Measurements from ENCODE around the gene DRG2. TPM values are rescaled to one million over a fixed set of nuclear protein-coding genes. Genes with fewer than 3 reads are reported as not detected.

The DRG2 gene
- polyA plus RNA-seq, 2 of the 4 experiments (the other 2 are of a cell fraction), result 41.9 to 48.3 TPM

DNA sequence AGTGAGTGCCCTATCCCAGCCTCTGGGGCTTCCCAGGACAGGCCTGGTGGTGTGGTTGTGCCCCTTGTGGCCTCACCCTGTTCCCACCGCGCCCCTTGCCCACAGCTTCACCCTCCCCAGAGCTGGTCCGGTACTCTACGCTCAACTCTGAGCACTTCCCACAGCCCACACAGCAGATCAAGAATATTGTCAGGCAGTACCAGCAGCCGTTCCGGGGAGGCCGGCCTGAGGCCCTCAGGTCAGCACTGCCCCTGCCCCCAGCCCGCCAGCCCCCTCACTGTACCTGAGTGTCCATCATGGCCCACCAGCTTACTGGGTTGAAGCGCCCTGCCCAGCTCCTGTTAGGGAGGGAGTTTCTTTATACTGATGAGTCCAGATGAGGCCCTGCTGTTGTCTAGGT, 63.5 kb downstream of the DRG2 start:
- H3K27ac ChIP-seq, result no peak overlapping the region
- POLR2A ChIA-PET, result no interaction called here
- no peak overlapping the region for H3K4me3 ChIP-seq
- H3K9me3 ChIP-seq, result no peaks in the 10 kb centered on the region
- TF ChIP-seq, protein P1, sequence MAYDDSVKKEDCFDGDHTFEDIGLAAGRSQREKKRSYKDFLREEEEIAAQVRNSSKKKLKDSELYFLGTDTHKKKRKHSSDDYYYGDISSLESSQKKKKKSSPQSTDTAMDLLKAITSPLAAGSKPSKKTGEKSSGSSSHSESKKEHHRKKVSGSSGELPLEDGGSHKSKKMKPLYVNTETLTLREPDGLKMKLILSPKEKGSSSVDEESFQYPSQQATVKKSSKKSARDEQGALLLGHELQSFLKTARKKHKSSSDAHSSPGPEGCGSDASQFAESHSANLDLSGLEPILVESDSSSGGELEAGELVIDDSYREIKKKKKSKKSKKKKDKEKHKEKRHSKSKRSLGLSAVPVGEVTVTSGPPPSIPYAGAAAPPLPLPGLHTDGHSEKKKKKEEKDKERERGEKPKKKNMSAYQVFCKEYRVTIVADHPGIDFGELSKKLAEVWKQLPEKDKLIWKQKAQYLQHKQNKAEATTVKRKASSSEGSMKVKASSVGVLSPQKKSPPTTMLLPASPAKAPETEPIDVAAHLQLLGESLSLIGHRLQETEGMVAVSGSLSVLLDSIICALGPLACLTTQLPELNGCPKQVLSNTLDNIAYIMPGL (CRISPR knock-in tag; IDR thresholded peaks at IDR 0.05; ENCODE audit: borderline replicate concordance), result no peak
- FAIRE-seq (no peak), ATAC-seq (no peak; a peak in 2 of 6 replicates), DNase-seq (ENCODE audit: low read depth in 1 of 2, low spot score in 1 of 2) (no peak)
- 0 out of 3 replicates have a peak, but pooled peaks cover under 1% of the 10 kb centered on the region for H3K4me1 ChIP-seq
- CTCF ChIA-PET, result interaction anchor here (1.0 to 7.6 kb wide), 2 partner anchors 10 to 16 kb away, joined by 3 to 67 read pairs; no protein-coding TSS in a partner anchor
- 51% methylated on average over 6 of the region's 9 CpGs for WGBS (ENCODE audit: missing lambda C conversion rate)
- no peak overlapping the region for H3K4me2 ChIP-seq

DNA sequence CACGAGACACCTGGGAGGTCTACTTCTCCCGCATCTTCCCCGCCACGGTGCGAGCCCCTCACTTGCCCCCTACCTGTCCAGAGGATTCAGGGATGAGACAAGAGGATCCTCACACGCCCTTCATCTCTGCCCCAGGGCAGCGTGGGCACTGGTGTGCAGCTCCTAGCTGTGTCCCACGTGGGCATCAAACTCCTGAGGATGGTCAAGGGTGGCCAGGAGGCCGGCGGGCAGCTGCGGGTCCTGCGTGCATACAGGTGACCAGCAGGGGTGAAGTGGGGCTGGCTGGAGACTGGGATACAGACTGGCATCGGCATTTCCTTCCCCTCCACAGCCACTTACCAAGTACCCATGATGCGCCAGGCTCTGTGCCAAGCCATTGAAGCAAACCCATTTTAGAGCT, 67.4 kb downstream of the DRG2 start:
- Histone ChIP-seq H3K27ac (no peak overlapping the region), H3K4me3 (no peak overlapping the region), H3K4me2 (no peak overlapping the region), H3K4me1 (peaks cover 13% of the 10 kb centered on the region; the same call in 2 of the 3 replicates), H3K9me3 (no peaks in the 10 kb centered on the region)
- ChIA-PET POLR2A (no interaction called here), CTCF (interaction anchor here (0.9 to 7.6 kb wide), 5 partner anchors 14 to 27 kb away, joined by 3 to 67 read pairs (median 3); no protein-coding TSS in a partner anchor)
- WGBS (ENCODE audit: missing lambda C conversion rate), result 81% methylated on average over 14 of the region's 14 CpGs
- FAIRE-seq (no peak), DNase-seq (ENCODE audit: low read depth in 1 of 2, low spot score in 1 of 2) (no peak), ATAC-seq (no peak)
- TF ChIP-seq HOXB5 (CRISPR knock-in tag; IDR thresholded peaks at IDR 0.05), result no peak
- no peak for TF ChIP-seq BHLHE40 (IDR thresholded peaks at IDR 0.05; ENCODE audit: low read depth, low read length)
- no peak for TF ChIP-seq GATA3 (IDR thresholded peaks at IDR 0.05; ENCODE audit: borderline replicate concordance)

DNA sequence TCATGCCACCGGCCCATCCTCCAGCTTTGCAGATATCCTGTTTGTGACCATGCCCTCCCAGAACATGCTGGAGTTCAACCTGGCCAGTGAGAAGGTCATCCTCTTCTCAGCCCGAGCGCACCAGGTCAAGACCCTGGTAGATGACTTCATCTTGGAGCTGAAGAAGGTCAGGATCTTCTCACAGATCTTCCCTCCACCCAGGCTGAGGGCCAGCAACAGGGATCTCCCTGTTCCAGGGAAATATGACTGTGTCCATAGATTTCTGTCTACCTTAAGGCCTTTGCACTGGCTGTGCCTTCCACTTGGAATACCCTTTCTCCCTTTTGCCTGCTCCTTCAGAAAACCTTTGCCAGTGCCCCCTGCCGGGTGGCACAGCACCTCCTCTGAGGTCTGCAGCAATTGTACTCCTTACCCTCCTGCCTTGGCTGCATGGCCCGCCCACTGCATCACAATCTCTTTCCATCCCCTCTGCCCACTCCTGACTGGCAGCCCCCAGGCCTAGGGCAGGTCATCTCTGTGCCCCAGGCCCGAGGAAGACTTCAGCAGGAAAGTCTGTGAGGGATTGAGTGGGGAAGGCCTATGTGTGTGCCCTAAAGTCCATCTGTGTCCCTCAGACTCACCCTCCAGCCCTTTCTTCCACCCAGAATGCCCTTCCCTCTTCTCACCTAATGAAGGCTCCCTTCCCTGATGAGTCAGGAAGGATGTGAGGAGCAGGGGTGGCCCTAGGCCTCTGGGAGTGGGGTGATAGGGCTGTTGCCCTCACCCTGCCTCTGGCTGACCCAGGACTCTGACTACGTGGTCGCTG, 68.6 kb downstream of the DRG2 start:
- H3K27ac ChIP-seq, result peak overlapping the region in 1 of 2 experiments; percentile 4; a peak in 1 of 6 replicates
- no peak overlapping the region for H3K4me3 ChIP-seq
- TF ChIP-seq, protein P2, sequence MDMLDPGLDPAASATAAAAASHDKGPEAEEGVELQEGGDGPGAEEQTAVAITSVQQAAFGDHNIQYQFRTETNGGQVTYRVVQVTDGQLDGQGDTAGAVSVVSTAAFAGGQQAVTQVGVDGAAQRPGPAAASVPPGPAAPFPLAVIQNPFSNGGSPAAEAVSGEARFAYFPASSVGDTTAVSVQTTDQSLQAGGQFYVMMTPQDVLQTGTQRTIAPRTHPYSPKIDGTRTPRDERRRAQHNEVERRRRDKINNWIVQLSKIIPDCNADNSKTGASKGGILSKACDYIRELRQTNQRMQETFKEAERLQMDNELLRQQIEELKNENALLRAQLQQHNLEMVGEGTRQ (IDR thresholded peaks at IDR 0.05), result no peak
- no peak for TF ChIP-seq FOXS1 (CRISPR knock-in tag; IDR thresholded peaks at IDR 0.05)
- TF ChIP-seq RNF2 (IDR thresholded peaks at IDR 0.05; ENCODE audit: borderline replicate concordance, low read depth), result no peak
- no peak for TF ChIP-seq SREBF2 (IDR thresholded peaks at IDR 0.05)
- TF ChIP-seq, protein P3, sequence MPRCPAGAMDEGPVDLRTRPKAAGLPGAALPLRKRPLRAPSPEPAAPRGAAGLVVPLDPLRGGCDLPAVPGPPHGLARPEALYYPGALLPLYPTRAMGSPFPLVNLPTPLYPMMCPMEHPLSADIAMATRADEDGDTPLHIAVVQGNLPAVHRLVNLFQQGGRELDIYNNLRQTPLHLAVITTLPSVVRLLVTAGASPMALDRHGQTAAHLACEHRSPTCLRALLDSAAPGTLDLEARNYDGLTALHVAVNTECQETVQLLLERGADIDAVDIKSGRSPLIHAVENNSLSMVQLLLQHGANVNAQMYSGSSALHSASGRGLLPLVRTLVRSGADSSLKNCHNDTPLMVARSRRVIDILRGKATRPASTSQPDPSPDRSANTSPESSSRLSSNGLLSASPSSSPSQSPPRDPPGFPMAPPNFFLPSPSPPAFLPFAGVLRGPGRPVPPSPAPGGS (IDR thresholded peaks at IDR 0.05), result no peak
- TF ChIP-seq, protein P1 (CRISPR knock-in tag; IDR thresholded peaks at IDR 0.05; ENCODE audit: borderline replicate concordance), result no peak
- no peak for TF ChIP-seq BHLHE40 (IDR thresholded peaks at IDR 0.05; ENCODE audit: low read depth, low read length)
- TF ChIP-seq RFX5 (IDR thresholded peaks at IDR 0.05), result no peak
- TF ChIP-seq, protein P4, sequence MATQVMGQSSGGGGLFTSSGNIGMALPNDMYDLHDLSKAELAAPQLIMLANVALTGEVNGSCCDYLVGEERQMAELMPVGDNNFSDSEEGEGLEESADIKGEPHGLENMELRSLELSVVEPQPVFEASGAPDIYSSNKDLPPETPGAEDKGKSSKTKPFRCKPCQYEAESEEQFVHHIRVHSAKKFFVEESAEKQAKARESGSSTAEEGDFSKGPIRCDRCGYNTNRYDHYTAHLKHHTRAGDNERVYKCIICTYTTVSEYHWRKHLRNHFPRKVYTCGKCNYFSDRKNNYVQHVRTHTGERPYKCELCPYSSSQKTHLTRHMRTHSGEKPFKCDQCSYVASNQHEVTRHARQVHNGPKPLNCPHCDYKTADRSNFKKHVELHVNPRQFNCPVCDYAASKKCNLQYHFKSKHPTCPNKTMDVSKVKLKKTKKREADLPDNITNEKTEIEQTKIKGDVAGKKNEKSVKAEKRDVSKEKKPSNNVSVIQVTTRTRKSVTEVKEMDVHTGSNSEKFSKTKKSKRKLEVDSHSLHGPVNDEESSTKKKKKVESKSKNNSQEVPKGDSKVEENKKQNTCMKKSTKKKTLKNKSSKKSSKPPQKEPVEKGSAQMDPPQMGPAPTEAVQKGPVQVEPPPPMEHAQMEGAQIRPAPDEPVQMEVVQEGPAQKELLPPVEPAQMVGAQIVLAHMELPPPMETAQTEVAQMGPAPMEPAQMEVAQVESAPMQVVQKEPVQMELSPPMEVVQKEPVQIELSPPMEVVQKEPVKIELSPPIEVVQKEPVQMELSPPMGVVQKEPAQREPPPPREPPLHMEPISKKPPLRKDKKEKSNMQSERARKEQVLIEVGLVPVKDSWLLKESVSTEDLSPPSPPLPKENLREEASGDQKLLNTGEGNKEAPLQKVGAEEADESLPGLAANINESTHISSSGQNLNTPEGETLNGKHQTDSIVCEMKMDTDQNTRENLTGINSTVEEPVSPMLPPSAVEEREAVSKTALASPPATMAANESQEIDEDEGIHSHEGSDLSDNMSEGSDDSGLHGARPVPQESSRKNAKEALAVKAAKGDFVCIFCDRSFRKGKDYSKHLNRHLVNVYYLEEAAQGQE (IDR thresholded peaks at IDR 0.05), result no peak
- no peak for TF ChIP-seq PHF8 (IDR thresholded peaks at IDR 0.05; ENCODE audit: borderline replicate concordance, low read depth)
- TF ChIP-seq, protein P5, sequence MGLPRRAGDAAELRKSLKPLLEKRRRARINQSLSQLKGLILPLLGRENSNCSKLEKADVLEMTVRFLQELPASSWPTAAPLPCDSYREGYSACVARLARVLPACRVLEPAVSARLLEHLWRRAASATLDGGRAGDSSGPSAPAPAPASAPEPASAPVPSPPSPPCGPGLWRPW (IDR thresholded peaks at IDR 0.05), result no peak
- TF ChIP-seq RCOR1 (IDR thresholded peaks at IDR 0.05; ENCODE audit: low read depth, low read length), result no peak
- TF ChIP-seq POLR2AphosphoS2 (conservative IDR thresholded peaks at IDR 0.05; ENCODE audit: low read length), result no peak
- TF ChIP-seq, protein P6, sequence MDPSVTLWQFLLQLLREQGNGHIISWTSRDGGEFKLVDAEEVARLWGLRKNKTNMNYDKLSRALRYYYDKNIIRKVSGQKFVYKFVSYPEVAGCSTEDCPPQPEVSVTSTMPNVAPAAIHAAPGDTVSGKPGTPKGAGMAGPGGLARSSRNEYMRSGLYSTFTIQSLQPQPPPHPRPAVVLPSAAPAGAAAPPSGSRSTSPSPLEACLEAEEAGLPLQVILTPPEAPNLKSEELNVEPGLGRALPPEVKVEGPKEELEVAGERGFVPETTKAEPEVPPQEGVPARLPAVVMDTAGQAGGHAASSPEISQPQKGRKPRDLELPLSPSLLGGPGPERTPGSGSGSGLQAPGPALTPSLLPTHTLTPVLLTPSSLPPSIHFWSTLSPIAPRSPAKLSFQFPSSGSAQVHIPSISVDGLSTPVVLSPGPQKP (IDR thresholded peaks at IDR 0.05; ENCODE audit: low read depth, low read length), result no peak
- POLR2A ChIA-PET, result no interaction called here
- no peak overlapping the region for H3K4me2 ChIP-seq
- peak in 1 of 2 experiments; percentile 33 for DNase-seq (ENCODE audit: low read depth in 1 of 2, low spot score in 1 of 2)
- no peaks in the 10 kb centered on the region for H3K9me3 ChIP-seq
- ATAC-seq, result peak; percentile 7 to 50; a peak in 5 of 6 replicates
- 72% methylated on average over 8 of the region's 8 CpGs for WGBS (ENCODE audit: missing lambda C conversion rate)
- CTCF ChIA-PET, result interaction anchor here (1.0 to 7.6 kb wide), 4 partner anchors 15 to 27 kb away, joined by 3 to 67 read pairs (median 4); partner anchors contain the start of gene ALKBH5
- H3K4me1 ChIP-seq, result peaks cover 13% of the 10 kb centered on the region; the same call in 2 of the 3 replicates
- no peak for FAIRE-seq
